Kidney tubule cell (primary cell): Measurements from ENCODE around the gene ANAPC2.

ENCODE experiments used
- DNase-seq: peaks from one replicate; pipeline ENCODE4 v3.0.0-alpha.2; 2018; ENCODE audit warnings: low spot score

Gene ANAPC2

GRCh38 chr9:137227054-137227852 lies 38.9 kb upstream of the ANAPC2 start, which contains the start of gene RNF224:
Gene RNF224, plus strand, starts transcription at chr9:137227502. Its CDS starts 834 bp downstream, at chr9:137228336.
- peak; percentile 87 for DNase-seq

- DNase-seq: peak; percentile 92
Measured at GRCh38 chr9:137226338-137227053, 38.1 kb upstream of the ANAPC2 start.

GRCh38 chr9:137225699-137226331 lies 37.5 kb upstream of the ANAPC2 start:
- DNase-seq: no peak

GRCh38 chr9:137224830-137225694 lies 36.7 kb upstream of the ANAPC2 start, which contains the start of gene CYSRT1:
Gene CYSRT1, plus strand, starts transcription at chr9:137225174. Its CDS starts 448 bp downstream, at chr9:137225622.
- no peak for DNase-seq

- DNase-seq: peak; percentile 99
Measured at GRCh38 chr9:137223078-137223970, 35.0 kb upstream of the ANAPC2 start.

GRCh38 chr9:137222190-137223077 lies 34.1 kb upstream of the ANAPC2 start, which contains the start of gene RNF208:
Gene RNF208, minus strand, starts transcription at chr9:137222240. Its CDS starts 1,028 bp downstream, at chr9:137221212.
- no peak for DNase-seq

GRCh38 chr9:137221506-137222111 lies 33.2 kb upstream of the ANAPC2 start:
- DNase-seq: no peak

- no peak for DNase-seq
Measured at GRCh38 chr9:137221095-137221505, 32.7 kb upstream of the ANAPC2 start.

- no peak for DNase-seq
Measured at GRCh38 chr9:137220317-137221094, 32.1 kb upstream of the ANAPC2 start.

- DNase-seq: no peak
Measured at GRCh38 chr9:137219757-137220316, 31.5 kb upstream of the ANAPC2 start.

- peak; percentile 47 for DNase-seq
Measured at GRCh38 chr9:137218754-137219271, 30.5 kb upstream of the ANAPC2 start.

- DNase-seq: no peak
Measured at GRCh38 chr9:137218212-137218753, 29.9 kb upstream of the ANAPC2 start.

GRCh38 chr9:137217276-137218211 lies 29.2 kb upstream of the ANAPC2 start:
- peak; percentile 75 for DNase-seq

GRCh38 chr9:137216188-137216965 lies 28.0 kb upstream of the ANAPC2 start:
- no peak for DNase-seq
